HCT116 (cell line): ENCODE measurements around the gene FBXO7. TPM values are rescaled to one million over a fixed set of nuclear protein-coding genes. Genes with fewer than 3 reads are reported as not detected.

Experiments
- ATAC-seq: fragments of 200-7000 bp; cut with Tn5 transposase; 2 replicates; pipeline ENCODE4 v1.9.1; 2020; ENCODE audit warnings: mild to moderate bottlenecking, moderate library complexity
- BruUV-seq: library from RNA; stranded (reverse); fragments of 400-500 nt; replicated peaks from 2 replicates; lab custom pipeline; 2021; lab: Mats Ljungman, UMichigan
- CTCF ChIA-PET: fragments of 300-600 bp; sonication (Branson Sonifier 250); formaldehyde crosslinking; loops from one replicate; lab custom pipeline; 2021; ENCODE audit warnings: antibody characterized with exemption; lab: Charles Lee
- POLR2A ChIA-PET: fragments of 300-600, 350-600 bp; sonication (Branson Sonifier 250); formaldehyde crosslinking; loops from one replicate; lab custom pipeline; 2021; ENCODE audit warnings: antibody characterized with exemption; lab: Charles Lee
- RAD21 ChIA-PET, 2 experiments: fragments of 300-600 bp; sonication (Branson Sonifier 250); formaldehyde crosslinking; loops; one replicate each; lab custom pipeline; 2023; ENCODE audit warnings: low total read pairs in 2 of 2; ENCODE audit not compliant: uncharacterized antibody in 2 of 2, unreplicated experiment in 2 of 2, low non-redundant PET in 1 of 2; lab: Charles Lee
- DNase-seq: peaks from one replicate; pipeline ENCODE4 v3.0.0-alpha.2; 2010; ENCODE audit warnings: low read depth, low spot score
- H2AFZ ChIP-seq: fragments of 200-600 bp; shearing (Covaris generic), sonication (generic); 2 replicates; pipeline ENCODE4 v1.6.1; 2017; ENCODE audit warnings: low read depth, mixed run types, mixed read lengths, antibody characterized with exemption, low read length; ENCODE audit not compliant: poor library complexity, severe bottlenecking
- H3K27ac ChIP-seq: 2 replicates; pipeline ENCODE4 v1.5.1; 2012; ENCODE audit warnings: low read depth, low read length
- H3K27me3 ChIP-seq: fragments of 200-600 bp; sonication (generic); 2 replicates; pipeline ENCODE4 v1.6.1; 2016; ENCODE audit warnings: mixed run types, low read length, mixed read lengths; ENCODE audit not compliant: insufficient read depth
- H3K36me3 ChIP-seq, 2 experiments: fragments of 200-500 bp in 1 of 2; fragments of 200-600 bp in 1 of 2; sonication (Bioruptor generic) in 1 of 2; sonication (generic) in 1 of 2; 2 replicates each; pipeline versions ENCODE4 v1.5.1 to v1.6.1; 2014 to 2016; ENCODE audit warnings: low read length in 2 of 2, inconsistent platforms in 1 of 2, mixed read lengths in 1 of 2, mixed run types in 1 of 2; ENCODE audit not compliant: insufficient read depth in 2 of 2, control insufficient read depth in 1 of 2
- H3K4me1 ChIP-seq, 2 experiments: fragments of 200-600 bp in 1 of 2; sonication (generic) in 1 of 2; 2 replicates each; pipeline versions ENCODE4 v1.5.1 to v1.6.1; 2012 to 2017; ENCODE audit warnings: low read length in 2 of 2, inconsistent platforms in 1 of 2, mild to moderate bottlenecking in 1 of 2, mixed read lengths in 1 of 2, mixed run types in 1 of 2, moderate library complexity in 1 of 2; ENCODE audit not compliant: insufficient read depth in 2 of 2, control insufficient read depth in 1 of 2
- H3K4me2 ChIP-seq: fragments of 200-600 bp; sonication (generic); 2 replicates; pipeline ENCODE4 v1.6.1; 2017; ENCODE audit warnings: mixed run types, low read length, mixed read lengths
- H3K4me3 ChIP-seq, 2 experiments: fragments of 200-600 bp in 1 of 2; sonication (generic) in 1 of 2; replicated peaks in 1 of 2; 2 replicates each; pipeline ENCODE4 v1.5.1; 2011 to 2016; ENCODE audit warnings: low read length in 2 of 2, control low read depth in 1 of 2, low read depth in 1 of 2, mild to moderate bottlenecking in 1 of 2, mixed read lengths in 1 of 2, mixed run types in 1 of 2
- H3K79me2 ChIP-seq: fragments of 200-600 bp; sonication (generic); 2 replicates; pipeline ENCODE4 v1.6.1; 2017; ENCODE audit warnings: mild to moderate bottlenecking, mixed run types, low read length, moderate library complexity, mixed read lengths; ENCODE audit not compliant: insufficient read depth
- H3K9ac ChIP-seq: fragments of 200-600 bp; sonication (generic); 2 replicates; pipeline ENCODE4 v1.6.1; 2016; ENCODE audit warnings: low read length, mixed read lengths
- H3K9me2 ChIP-seq: fragments of 200-600 bp; sonication (generic), shearing (Covaris generic); 2 replicates; pipeline ENCODE4 v1.6.1; 2017; ENCODE audit warnings: mixed run types, mild to moderate bottlenecking, moderate library complexity; ENCODE audit not compliant: insufficient read depth
- H3K9me3 ChIP-seq, 2 experiments: fragments of 200-500 bp in 1 of 2; fragments of 200-600 bp in 1 of 2; sonication (Bioruptor generic) in 1 of 2; sonication (generic) in 1 of 2; 2 replicates each; pipeline ENCODE4 v1.6.1; 2014 to 2017; ENCODE audit warnings: low read length in 2 of 2, mixed read lengths in 2 of 2, inconsistent platforms in 1 of 2, low read depth in 1 of 2, mild to moderate bottlenecking in 1 of 2, mixed run types in 1 of 2, moderate library complexity in 1 of 2; ENCODE audit not compliant: control insufficient read depth in 1 of 2, insufficient read depth in 1 of 2
- H4K20me1 ChIP-seq: fragments of 200-600 bp; sonication (generic), shearing (Covaris generic); 2 replicates; pipeline ENCODE4 v1.6.1; 2017; ENCODE audit warnings: mixed run types, mild to moderate bottlenecking, moderate library complexity; ENCODE audit not compliant: insufficient read depth
- ATF3 ChIP-seq: IDR thresholded peaks from 2 replicates; pipeline ENCODE4 v1.6.1; 2012
- CEBPB ChIP-seq: IDR thresholded peaks from 2 replicates; pipeline ENCODE4 v1.6.1; 2012; ENCODE audit warnings: low read depth
- CTCF ChIP-seq, 3 experiments: fragments of 200-600 bp in 1 of 3; sonication (generic) in 1 of 3; IDR thresholded peaks in 2 of 3; conservative IDR thresholded peaks in 1 of 3; 2 replicates each; pipeline ENCODE4 v1.5.1; 2012 to 2017; ENCODE audit warnings: low read depth in 2 of 3, low read length in 2 of 3, antibody characterized with exemption in 1 of 3, borderline replicate concordance in 1 of 3, control low read depth in 1 of 3, mild to moderate bottlenecking in 1 of 3, mixed read lengths in 1 of 3, mixed run types in 1 of 3, moderate library complexity in 1 of 3; ENCODE audit not compliant: insufficient read depth in 1 of 3
- EGR1 ChIP-seq: IDR thresholded peaks from 2 replicates; pipeline ENCODE4 v1.6.1; 2012; ENCODE audit warnings: low read depth
- ELF1 ChIP-seq: IDR thresholded peaks from 2 replicates; pipeline ENCODE4 v1.6.1; 2012; ENCODE audit warnings: low read depth, borderline replicate concordance
- EZH2phosphoT487 ChIP-seq: fragments of 200-600 bp; IDR thresholded peaks from 2 replicates; pipeline ENCODE4 v1.6.1; 2018; ENCODE audit warnings: antibody characterized with exemption, borderline replicate concordance
- FOSL1 ChIP-seq: IDR thresholded peaks from 2 replicates; pipeline ENCODE4 v1.6.1; 2012; ENCODE audit warnings: low read depth
- MAX ChIP-seq: IDR thresholded peaks from 2 replicates; pipeline ENCODE4 v1.6.1; 2012
- POLR2A ChIP-seq: IDR thresholded peaks from 2 replicates; pipeline ENCODE4 v1.7.0; 2011; ENCODE audit warnings: borderline replicate concordance; ENCODE audit not compliant: insufficient read depth, insufficient read length; ENCODE audit errors: extremely low read depth
- SIN3A ChIP-seq: IDR thresholded peaks from 2 replicates; pipeline ENCODE4 v1.6.1; 2012; ENCODE audit warnings: low read depth
- SRF ChIP-seq: IDR thresholded peaks from 2 replicates; pipeline ENCODE4 v1.6.1; 2012; ENCODE audit warnings: low read depth
- YY1 ChIP-seq: IDR thresholded peaks from 2 replicates; pipeline ENCODE4 v1.6.1; 2011; ENCODE audit warnings: low read length, low read depth, moderate library complexity, mild to moderate bottlenecking; ENCODE audit not compliant: insufficient replicate concordance; ENCODE audit errors: extremely low read depth
- ZBTB33 ChIP-seq: IDR thresholded peaks from 2 replicates; pipeline ENCODE4 v1.6.1; 2011; ENCODE audit warnings: mild to moderate bottlenecking, low read length, moderate library complexity; ENCODE audit not compliant: insufficient replicate concordance; ENCODE audit errors: extremely low read depth
- ZFX ChIP-seq: fragments of 450-650 bp; IDR thresholded peaks from 2 replicates; pipeline ENCODE4 v1.6.1; 2017
- intact Hi-C: fragments of 100-400 bp; cut with micrococcal nuclease; formaldehyde crosslinking; loops from 2 replicates; pipeline ENCODE4 v1.10.0; 2022
- total RNA-seq: library from RNA; stranded (reverse); gene quantifications from one replicate; pipeline ENCODE4 v1.2.1, GENCODE V29; 2021; ENCODE audit not compliant: unreplicated experiment

The FBXO7 gene
- total RNA-seq, 1 experiment from 2014 or later, result 69.2 TPM

- no peak for TF ChIP-seq ELF1
- H3K4me3 ChIP-seq, result no peak overlapping the region
- no peak overlapping the region for H3K9ac ChIP-seq
- ChIA-PET POLR2A (no interaction called here), CTCF (no interaction called here), RAD21 (no interaction called here)
- H3K4me2 ChIP-seq, result no peak overlapping the region
- no peaks in the 10 kb centered on the region for H4K20me1 ChIP-seq
- H3K9me3 ChIP-seq, result no peaks in the 10 kb centered on the region
- H2AFZ ChIP-seq, result no peak overlapping the region
- BruUV-seq, result no TSS peak
- H3K27me3 ChIP-seq, result peaks cover 32% of the 10 kb centered on the region
- H3K27ac ChIP-seq, result no peak overlapping the region
- no peaks in the 10 kb centered on the region for H3K36me3 ChIP-seq
- DNase-seq (no peak), ATAC-seq (no peak)
- H3K9me2 ChIP-seq, result no peaks in the 10 kb centered on the region
- no peaks in the 10 kb centered on the region for H3K4me1 ChIP-seq
- H3K79me2 ChIP-seq, result no peaks in the 10 kb centered on the region
- intact Hi-C loops, result no loop called here
Observed at GRCh38 chr22:32539631-32540421, 65.2 kb downstream of the FBXO7 start.

GRCh38 chr22:32541481-32541880 lies 66.9 kb downstream of the FBXO7 start:
- Histone ChIP-seq H2AFZ (no peak overlapping the region), H3K9me3 (no peaks in the 10 kb centered on the region), H3K9ac (no peak overlapping the region), H3K9me2 (no peaks in the 10 kb centered on the region), H3K4me1 (no peaks in the 10 kb centered on the region), H4K20me1 (no peaks in the 10 kb centered on the region), H3K27ac (no peak overlapping the region), H3K79me2 (no peaks in the 10 kb centered on the region), H3K27me3 (peaks cover 35% of the 10 kb centered on the region), H3K36me3 (no peaks in the 10 kb centered on the region), H3K4me3 (no peak overlapping the region), H3K4me2 (no peak overlapping the region)
- intact Hi-C loops, result no loop called here
- POLR2A ChIA-PET, result no interaction called here
- CTCF ChIA-PET, result interaction anchor here (1.4 kb wide), 1 partner anchor 256 kb away, joined by 3 read pairs; no protein-coding TSS in a partner anchor
- RAD21 ChIA-PET, result no interaction called here
- TF ChIP-seq SRF, result no peak
- TF ChIP-seq YY1, result no peak
- TF ChIP-seq CTCF (IDR thresholded peaks at IDR 0.05 in 2 of 3, conservative IDR thresholded peaks at IDR 0.05 in 1 of 3; ENCODE audit: borderline replicate concordance in 1 of 3, insufficient read depth in 1 of 3, low read depth in 2 of 3, low read length in 2 of 3), result no peak
- TF ChIP-seq POLR2A, result no peak
- no peak for TF ChIP-seq ATF3
- no peak for TF ChIP-seq EGR1
- TF ChIP-seq CEBPB, result no peak
- TF ChIP-seq MAX, result no peak
- no peak for TF ChIP-seq SIN3A
- no peak for TF ChIP-seq ZBTB33
- TF ChIP-seq FOSL1, result no peak
- no peak for TF ChIP-seq ZFX
- no peak for TF ChIP-seq EZH2phosphoT487
- BruUV-seq, result no TSS peak
- ATAC-seq (no peak), DNase-seq (no peak)
